HEK293 (cell line): ENCODE results near the gene PPFIA4.

Experiments used
- CTCF ChIA-PET: fragments of 350-600 bp; formaldehyde crosslinking; extraction: SDS; loops from one replicate; lab custom pipeline; 2021; ENCODE audit warnings: antibody characterized with exemption; lab: Yijun Ruan, JAX
- POLR2A ChIA-PET: fragments of 300-600 bp; formaldehyde crosslinking; extraction: SDS; loops from one replicate; lab custom pipeline; 2020; ENCODE audit warnings: antibody characterized with exemption, inconsistent platforms; lab: Yijun Ruan, JAX
- H3K27ac ChIP-seq: fragments of 200-500 bp; sonication (Bioruptor generic); 2 replicates; pipeline ENCODE4 v1.5.1; 2014; ENCODE audit warnings: low read depth, low read length, control low read depth, inconsistent platforms; ENCODE audit errors: extremely low read depth
- H3K36me3 ChIP-seq, 2 experiments: fragments of 200-500 bp in 1 of 2; sonication (Bioruptor generic) in 1 of 2; 1 replicate in 1 of 2; 2 replicates in 1 of 2; pipeline ENCODE4 v1.5.1; 2014 to 2017; ENCODE audit warnings: inconsistent platforms in 2 of 2, low read length in 2 of 2; ENCODE audit not compliant: control insufficient read depth in 2 of 2, insufficient read depth in 1 of 2
- H3K4me1 ChIP-seq: fragments of 200-500 bp; sonication (Bioruptor generic); 2 replicates; pipeline ENCODE4 v1.5.1; 2014; ENCODE audit warnings: mild to moderate bottlenecking, low read length, inconsistent platforms; ENCODE audit not compliant: control insufficient read depth, insufficient read depth
- H3K4me3 ChIP-seq: 2 replicates; pipeline ENCODE4 v1.5.1; 2011; ENCODE audit warnings: low read depth, mild to moderate bottlenecking, control low read depth, low read length, moderate library complexity
- H3K9me3 ChIP-seq: fragments of 200-500 bp; sonication (Bioruptor generic); 2 replicates; pipeline ENCODE4 v1.5.1; 2014; ENCODE audit warnings: low read depth, low read length, inconsistent platforms; ENCODE audit not compliant: control insufficient read depth, insufficient read depth
- EGR2 ChIP-seq: fragments of 450-650 bp; formaldehyde crosslinking; IDR thresholded peaks from 2 replicates; pipeline ENCODE4 v1.5.1; 2016; ENCODE audit warnings: low read depth, missing biosample characterization, missing genetic modification characterization
- OVOL3 ChIP-seq: fragments of 450-650 bp; formaldehyde crosslinking; IDR thresholded peaks from 2 replicates; pipeline ENCODE4 v1.5.1; 2016; ENCODE audit warnings: missing biosample characterization, missing genetic modification characterization
- PATZ1 ChIP-seq: fragments of 450-650 bp; formaldehyde crosslinking; IDR thresholded peaks from 2 replicates; pipeline ENCODE4 v1.5.1; 2016; ENCODE audit warnings: missing biosample characterization, missing genetic modification characterization
- SP3 ChIP-seq: fragments of 450-650 bp; formaldehyde crosslinking; IDR thresholded peaks from 2 replicates; pipeline ENCODE4 v1.5.1; 2016; ENCODE audit warnings: missing biosample characterization, missing genetic modification characterization
- TCF7L2 ChIP-seq: IDR thresholded peaks from 2 replicates; pipeline ENCODE4 v1.6.1; 2011; ENCODE audit warnings: low read depth, mild to moderate bottlenecking, inconsistent platforms, low read length, moderate library complexity, borderline replicate concordance
- TRIM28 ChIP-seq: IDR thresholded peaks from 2 replicates; pipeline ENCODE4 v1.6.1; 2011; ENCODE audit warnings: low read length, control low read depth, borderline replicate concordance
- YY1 ChIP-seq: fragments of 450-650 bp; formaldehyde crosslinking; IDR thresholded peaks from 2 replicates; pipeline ENCODE4 v1.5.1; 2018; ENCODE audit warnings: missing biosample characterization, missing genetic modification characterization
- ZBTB20 ChIP-seq: fragments of 450-650 bp; formaldehyde crosslinking; IDR thresholded peaks from 2 replicates; pipeline ENCODE4 v1.5.1; 2016; ENCODE audit warnings: missing biosample characterization, missing genetic modification characterization
- ZNF148 ChIP-seq: fragments of 450-650 bp; formaldehyde crosslinking; IDR thresholded peaks from 2 replicates; pipeline ENCODE4 v1.5.0; 2017; ENCODE audit warnings: missing biosample characterization, missing genetic modification characterization, borderline replicate concordance
- ZNF169 ChIP-seq: fragments of 450-650 bp; formaldehyde crosslinking; IDR thresholded peaks from 2 replicates; pipeline ENCODE4 v1.5.1; 2016; ENCODE audit warnings: missing biosample characterization, missing genetic modification characterization
- ZNF24 ChIP-seq: fragments of 450-650 bp; formaldehyde crosslinking; IDR thresholded peaks from 2 replicates; pipeline ENCODE4 v1.5.1; 2016; ENCODE audit warnings: missing biosample characterization, missing genetic modification characterization
- ZNF366 ChIP-seq: fragments of 450-650 bp; formaldehyde crosslinking; conservative IDR thresholded peaks from 2 replicates; pipeline ENCODE4 v1.5.1; 2016; ENCODE audit warnings: missing biosample characterization, missing genetic modification characterization
- ZNF518A ChIP-seq: fragments of 450-650 bp; formaldehyde crosslinking; conservative IDR thresholded peaks from 2 replicates; pipeline ENCODE4 v1.5.1; 2016; ENCODE audit warnings: low read depth, missing biosample characterization, missing genetic modification characterization
- ZNF529 ChIP-seq: fragments of 450-650 bp; formaldehyde crosslinking; IDR thresholded peaks from 2 replicates; pipeline ENCODE4 v1.5.1; 2017; ENCODE audit warnings: missing genetic modification characterization, missing biosample characterization; ENCODE audit not compliant: insufficient replicate concordance
- ZNF548 ChIP-seq: fragments of 450-650 bp; formaldehyde crosslinking; IDR thresholded peaks from 2 replicates; pipeline ENCODE4 v1.5.1; 2016; ENCODE audit warnings: missing biosample characterization, missing genetic modification characterization
- ZNF555 ChIP-seq: fragments of 450-650 bp; formaldehyde crosslinking; conservative IDR thresholded peaks from 2 replicates; pipeline ENCODE4 v1.5.1; 2017; ENCODE audit warnings: missing biosample characterization, mild to moderate bottlenecking, missing genetic modification characterization, inconsistent platforms
- ZNF776 ChIP-seq: fragments of 450-650 bp; formaldehyde crosslinking; IDR thresholded peaks from 2 replicates; pipeline ENCODE4 v1.5.0; 2017; ENCODE audit warnings: missing biosample characterization, missing genetic modification characterization, borderline replicate concordance
- ZNF843 ChIP-seq: fragments of 450-650 bp; formaldehyde crosslinking; IDR thresholded peaks from 2 replicates; pipeline ENCODE4 v1.5.1; 2016; ENCODE audit warnings: missing biosample characterization, missing genetic modification characterization
- TF ChIP-seq, protein P1 (sequence below): fragments of 450-650 bp; formaldehyde crosslinking; IDR thresholded peaks from 2 replicates; pipeline ENCODE4 v1.5.1; 2016; ENCODE audit warnings: missing biosample characterization, missing genetic modification characterization
- TF ChIP-seq, protein P2 (sequence below): fragments of 450-650 bp; formaldehyde crosslinking; IDR thresholded peaks from 2 replicates; pipeline ENCODE4 v1.5.1; 2017; ENCODE audit warnings: missing biosample characterization, missing genetic modification characterization
- TF ChIP-seq, protein P3 (sequence below): fragments of 450-650 bp; formaldehyde crosslinking; IDR thresholded peaks from 2 replicates; pipeline ENCODE4 v1.5.1; 2016; ENCODE audit warnings: missing biosample characterization, missing genetic modification characterization

PPFIA4 gene

DNA sequence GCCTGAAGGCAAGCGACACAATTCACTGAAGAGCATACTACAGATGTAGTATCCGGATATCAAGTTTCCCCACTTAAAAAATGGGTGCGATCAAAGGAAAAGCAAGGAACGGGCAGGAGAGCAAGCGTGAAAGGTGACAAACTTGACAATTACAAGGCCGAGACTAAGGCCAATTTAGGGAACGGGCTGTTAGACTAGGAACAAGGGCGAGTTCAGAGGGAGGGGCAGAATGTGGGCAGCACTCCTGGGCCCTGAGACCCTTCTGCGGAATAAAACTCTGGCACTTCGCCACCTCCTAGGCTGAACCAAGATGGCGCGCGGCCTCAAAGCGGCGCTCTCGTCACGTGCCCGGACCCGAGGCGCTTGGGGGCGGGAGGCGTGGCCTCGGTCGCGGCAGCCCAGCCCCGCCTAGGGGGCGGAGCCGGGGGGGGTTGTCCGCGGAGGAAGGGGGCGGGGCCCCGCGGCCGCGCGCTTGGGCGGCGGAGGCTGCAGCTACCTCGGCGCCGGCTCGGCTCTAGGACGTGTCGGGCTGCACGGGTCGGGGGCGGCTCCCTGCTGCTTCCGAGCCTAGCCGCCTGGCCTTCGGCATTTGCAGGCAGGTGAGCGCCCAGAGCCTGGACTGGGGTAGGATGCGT lies at the start of gene PPFIA4:
PPFIA4 (plus strand) TSS at position 461 of the 635 bp plus-strand sequence. CDS start 12,518 bp downstream, outside the sequence.
- Histone ChIP-seq H3K4me1 (no peaks in the 10 kb centered on the region), H3K9me3 (no peaks in the 10 kb centered on the region), H3K4me3 (peak within 1 kb of the TSS; percentile 56), H3K36me3 (peaks cover 16 to 37% of the 10 kb centered on the region in 2 experiments), H3K27ac (no peak within 1 kb of the TSS; the same call in 1 of the 2 replicates)
- ChIA-PET CTCF (interaction anchor here (0.8 to 23.3 kb wide), 4 partner anchors 15 to 241 kb away, joined by 3 to 526 read pairs (median 50); no protein-coding TSS in a partner anchor), POLR2A (interaction anchor here (0.6 to 1.6 kb wide), 6 partner anchors 9 to 243 kb away, joined by 3 to 11 read pairs (median 4); partner anchors contain the start of gene TMEM183A)
- TF ChIP-seq ZNF518A (tag by site-specific recombination) (peak; percentile 61; the same call in 1 of the 2 replicates), YY1 (tag by site-specific recombination) (peak; percentile 89), OVOL3 (no peak), ZNF24 (tag by site-specific recombination) (peak; percentile 48; the same call in 1 of the 2 replicates), ZNF555 (tag by site-specific recombination) (no peak), EGR2 (tag by site-specific recombination) (peak; percentile 39; the same call in 1 of the 2 replicates), SP3 (tag by site-specific recombination) (peak; percentile 87), ZNF366 (tag by site-specific recombination) (peak; percentile 56; the same call in 1 of the 2 replicates), PATZ1 (tag by site-specific recombination) (peak; percentile 44; the same call in 1 of the 2 replicates), ZNF548 (tag by site-specific recombination) (no peak), TRIM28 (peak; percentile 40; the same call in 1 of the 2 replicates), ZNF776 (tag by site-specific recombination) (no peak), ZNF529 (tag by site-specific recombination) (no peak), ZNF169 (tag by site-specific recombination) (no peak), ZBTB20 (tag by site-specific recombination) (peak; percentile 60; the same call in 1 of the 2 replicates), ZNF148 (tag by site-specific recombination) (no peak), TCF7L2 (no peak), ZNF843 (peak; percentile 19; the same call in 1 of the 2 replicates)
- TF ChIP-seq, protein P1, sequence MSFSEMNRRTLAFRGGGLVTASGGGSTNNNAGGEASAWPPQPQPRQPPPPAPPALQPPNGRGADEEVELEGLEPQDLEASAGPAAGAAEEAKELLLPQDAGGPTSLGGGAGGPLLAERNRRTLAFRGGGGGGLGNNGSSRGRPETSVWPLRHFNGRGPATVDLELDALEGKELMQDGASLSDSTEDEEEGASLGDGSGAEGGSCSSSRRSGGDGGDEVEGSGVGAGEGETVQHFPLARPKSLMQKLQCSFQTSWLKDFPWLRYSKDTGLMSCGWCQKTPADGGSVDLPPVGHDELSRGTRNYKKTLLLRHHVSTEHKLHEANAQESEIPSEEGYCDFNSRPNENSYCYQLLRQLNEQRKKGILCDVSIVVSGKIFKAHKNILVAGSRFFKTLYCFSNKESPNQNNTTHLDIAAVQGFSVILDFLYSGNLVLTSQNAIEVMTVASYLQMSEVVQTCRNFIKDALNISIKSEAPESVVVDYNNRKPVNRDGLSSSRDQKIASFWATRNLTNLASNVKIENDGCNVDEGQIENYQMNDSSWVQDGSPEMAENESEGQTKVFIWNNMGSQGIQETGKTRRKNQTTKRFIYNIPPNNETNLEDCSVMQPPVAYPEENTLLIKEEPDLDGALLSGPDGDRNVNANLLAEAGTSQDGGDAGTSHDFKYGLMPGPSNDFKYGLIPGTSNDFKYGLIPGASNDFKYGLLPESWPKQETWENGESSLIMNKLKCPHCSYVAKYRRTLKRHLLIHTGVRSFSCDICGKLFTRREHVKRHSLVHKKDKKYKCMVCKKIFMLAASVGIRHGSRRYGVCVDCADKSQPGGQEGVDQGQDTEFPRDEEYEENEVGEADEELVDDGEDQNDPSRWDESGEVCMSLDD (tag by site-specific recombination): no peak
- TF ChIP-seq, protein P2, sequence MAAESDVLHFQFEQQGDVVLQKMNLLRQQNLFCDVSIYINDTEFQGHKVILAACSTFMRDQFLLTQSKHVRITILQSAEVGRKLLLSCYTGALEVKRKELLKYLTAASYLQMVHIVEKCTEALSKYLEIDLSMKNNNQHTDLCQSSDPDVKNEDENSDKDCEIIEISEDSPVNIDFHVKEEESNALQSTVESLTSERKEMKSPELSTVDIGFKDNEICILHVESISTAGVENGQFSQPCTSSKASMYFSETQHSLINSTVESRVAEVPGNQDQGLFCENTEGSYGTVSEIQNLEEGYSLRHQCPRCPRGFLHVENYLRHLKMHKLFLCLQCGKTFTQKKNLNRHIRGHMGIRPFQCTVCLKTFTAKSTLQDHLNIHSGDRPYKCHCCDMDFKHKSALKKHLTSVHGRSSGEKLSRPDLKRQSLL (tag by site-specific recombination): peak; percentile 91
- TF ChIP-seq, protein P3, sequence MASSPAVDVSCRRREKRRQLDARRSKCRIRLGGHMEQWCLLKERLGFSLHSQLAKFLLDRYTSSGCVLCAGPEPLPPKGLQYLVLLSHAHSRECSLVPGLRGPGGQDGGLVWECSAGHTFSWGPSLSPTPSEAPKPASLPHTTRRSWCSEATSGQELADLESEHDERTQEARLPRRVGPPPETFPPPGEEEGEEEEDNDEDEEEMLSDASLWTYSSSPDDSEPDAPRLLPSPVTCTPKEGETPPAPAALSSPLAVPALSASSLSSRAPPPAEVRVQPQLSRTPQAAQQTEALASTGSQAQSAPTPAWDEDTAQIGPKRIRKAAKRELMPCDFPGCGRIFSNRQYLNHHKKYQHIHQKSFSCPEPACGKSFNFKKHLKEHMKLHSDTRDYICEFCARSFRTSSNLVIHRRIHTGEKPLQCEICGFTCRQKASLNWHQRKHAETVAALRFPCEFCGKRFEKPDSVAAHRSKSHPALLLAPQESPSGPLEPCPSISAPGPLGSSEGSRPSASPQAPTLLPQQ (tag by site-specific recombination): peak; percentile 72; the same call in 1 of the 2 replicates
